CD4-positive, alpha-beta T cell treated with Interleukin-21 for 1 hour (primary cell): Measurements from ENCODE around the gene ZIC4.

ENCODE experiments used
- DNase-seq: peaks from one replicate; pipeline ENCODE4 v3.0.0-alpha.2; 2020

Gene ZIC4

GRCh38 chr3:147404800-147405230, 1.5 kb downstream of the ZIC4 start:
- no peak for DNase-seq

DNA sequence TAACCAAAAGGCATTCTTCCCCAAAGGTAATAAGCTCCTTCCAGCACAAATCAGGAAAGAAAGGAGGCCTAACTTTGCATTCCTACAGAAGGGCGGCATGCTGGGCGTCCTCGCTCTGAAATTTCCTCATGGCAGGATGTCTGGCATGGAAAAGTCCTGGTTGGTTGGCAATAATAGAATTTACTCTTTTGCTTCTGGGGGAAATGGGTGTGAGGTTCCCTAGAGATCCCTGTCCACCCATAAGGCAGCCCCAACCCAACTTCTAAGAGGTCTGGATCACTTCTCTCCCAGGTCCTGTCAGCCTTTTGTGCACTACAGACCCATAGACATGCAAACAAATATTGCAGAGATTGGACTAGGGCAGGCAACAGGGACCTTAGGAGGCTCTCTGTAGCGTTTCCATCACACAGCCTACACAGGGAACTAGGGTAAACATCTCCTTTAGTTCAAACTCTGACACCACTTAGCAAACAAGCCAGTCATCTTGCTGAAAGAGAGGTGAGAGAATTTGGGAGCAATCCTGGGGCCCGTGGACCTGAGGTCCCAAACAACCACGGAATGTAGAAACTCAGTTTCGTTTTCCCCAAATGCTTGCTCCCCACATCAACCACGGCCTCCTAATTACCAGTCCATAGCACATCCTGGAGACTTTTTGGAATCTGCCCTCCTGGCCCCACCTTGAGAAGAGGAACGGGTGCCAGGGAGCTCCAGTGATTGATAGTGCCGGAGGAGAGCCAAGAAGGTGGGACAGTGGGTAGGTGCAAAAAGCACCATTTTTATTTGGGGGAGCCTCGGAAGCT, 2.1 kb downstream of the ZIC4 start:
- DNase-seq: no peak

- no peak for DNase-seq
These were observed 2.8 kb downstream of the ZIC4 start for GRCh38 chr3:147403511-147403910.

GRCh38 chr3:147402159-147402558, 4.2 kb downstream of the ZIC4 start:
- no peak for DNase-seq

DNA sequence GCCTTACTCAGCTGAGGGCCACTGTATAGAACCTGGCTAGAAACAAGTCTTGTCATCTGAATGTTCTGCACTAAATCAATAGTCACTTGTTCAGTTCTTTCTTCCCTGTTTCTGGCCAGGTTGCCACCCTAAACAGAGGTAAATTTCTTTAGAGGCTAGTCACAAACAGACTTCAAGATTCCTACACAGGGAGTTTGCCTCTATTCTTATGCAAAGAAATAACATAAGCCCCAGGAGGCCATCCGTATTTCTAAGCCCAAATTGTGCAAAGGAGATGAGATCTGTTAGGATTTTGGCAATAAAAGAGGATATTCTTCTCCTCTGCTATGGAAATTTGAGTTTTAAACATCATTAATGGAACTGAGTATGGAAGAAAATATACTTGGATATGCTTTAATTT, 4.9 kb downstream of the ZIC4 start:
- no peak for DNase-seq

DNA sequence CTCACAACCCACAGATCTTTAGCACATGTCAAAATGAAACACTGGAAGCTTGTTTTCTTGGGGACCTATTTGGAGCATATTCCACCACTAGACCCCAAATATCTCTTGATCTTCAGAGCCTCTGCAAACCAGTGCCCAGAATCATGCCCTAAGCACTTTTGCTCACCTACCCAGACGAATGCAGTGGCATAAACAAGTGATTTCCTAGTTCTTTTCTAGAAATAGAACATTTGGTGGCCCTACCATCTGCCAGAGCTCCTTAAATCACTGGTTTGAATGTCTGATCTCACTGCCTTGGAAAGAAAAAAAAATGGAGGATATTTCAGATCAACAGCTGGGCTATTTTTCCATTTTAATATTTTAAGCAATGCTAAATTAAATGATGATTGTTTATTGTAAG, 5.3 kb downstream of the ZIC4 start:
- no peak for DNase-seq

DNA sequence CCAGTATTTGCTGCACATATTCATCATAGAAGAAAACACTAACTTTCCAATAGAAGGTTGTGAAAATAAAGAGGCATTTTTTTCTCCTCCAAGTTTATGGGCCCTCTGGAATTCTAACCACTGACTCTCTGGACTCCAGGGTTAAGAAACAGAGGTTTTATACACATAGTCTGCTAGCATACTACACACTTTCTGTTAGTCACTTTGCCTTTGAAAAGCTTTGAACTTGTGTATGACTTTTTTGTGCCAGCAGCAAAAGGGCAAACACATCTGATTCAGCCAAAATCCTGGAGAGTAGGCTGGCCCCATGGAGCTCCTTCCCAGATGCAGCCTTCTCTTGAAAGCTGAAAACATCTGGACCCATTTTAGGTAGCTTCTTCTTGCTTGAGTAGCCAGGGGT, 6.2 kb downstream of the ZIC4 start:
- no peak for DNase-seq

GRCh38 chr3:147398813-147399534, 7.4 kb downstream of the ZIC4 start:
- no peak for DNase-seq

DNA sequence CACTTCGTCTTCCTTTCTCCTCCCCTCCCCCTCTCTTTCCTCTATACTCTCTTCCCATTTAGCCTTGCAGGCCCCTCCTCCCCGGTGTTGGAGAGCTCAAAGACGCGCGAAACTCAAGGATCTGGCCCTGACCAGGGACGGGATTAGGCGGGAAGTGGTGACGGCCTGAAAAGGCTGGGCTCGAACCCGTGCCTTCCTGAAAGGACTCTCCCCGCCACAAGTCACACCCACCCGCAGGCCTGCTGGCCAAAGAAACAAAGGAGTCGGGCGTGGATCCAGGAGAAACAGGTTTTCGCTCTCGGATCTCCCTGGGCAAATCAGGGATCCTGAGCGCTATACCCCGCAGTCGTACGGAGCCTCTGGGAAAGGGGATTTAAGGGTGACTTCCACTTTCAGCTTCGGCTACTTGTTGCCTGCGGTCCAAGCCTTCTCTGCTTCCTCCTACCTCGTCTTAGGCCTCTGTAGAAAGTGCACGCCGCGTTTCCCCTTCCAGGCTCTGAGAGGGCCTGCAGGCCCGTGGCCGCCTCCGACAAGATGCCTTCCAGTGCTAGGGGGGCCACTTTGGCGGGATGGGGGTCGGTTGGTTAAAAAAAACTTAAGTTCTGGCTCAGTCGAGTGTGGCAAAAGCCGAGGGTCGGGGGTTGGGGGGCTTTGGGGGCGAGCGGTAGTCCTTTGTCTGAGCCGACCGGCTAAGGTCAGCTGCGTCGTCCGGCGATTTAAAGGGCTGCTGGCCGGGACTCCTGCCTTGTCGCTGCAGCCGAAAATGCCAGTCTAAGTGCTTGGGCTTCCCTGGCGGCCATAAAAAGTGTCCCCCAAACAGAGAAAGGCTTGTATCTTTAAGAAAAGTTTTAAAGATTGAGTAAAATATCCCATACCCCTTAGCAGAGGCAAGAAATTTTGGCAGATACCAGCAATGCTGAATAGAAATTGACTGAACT, 8.2 kb downstream of the ZIC4 start:
- DNase-seq: no peak

DNA sequence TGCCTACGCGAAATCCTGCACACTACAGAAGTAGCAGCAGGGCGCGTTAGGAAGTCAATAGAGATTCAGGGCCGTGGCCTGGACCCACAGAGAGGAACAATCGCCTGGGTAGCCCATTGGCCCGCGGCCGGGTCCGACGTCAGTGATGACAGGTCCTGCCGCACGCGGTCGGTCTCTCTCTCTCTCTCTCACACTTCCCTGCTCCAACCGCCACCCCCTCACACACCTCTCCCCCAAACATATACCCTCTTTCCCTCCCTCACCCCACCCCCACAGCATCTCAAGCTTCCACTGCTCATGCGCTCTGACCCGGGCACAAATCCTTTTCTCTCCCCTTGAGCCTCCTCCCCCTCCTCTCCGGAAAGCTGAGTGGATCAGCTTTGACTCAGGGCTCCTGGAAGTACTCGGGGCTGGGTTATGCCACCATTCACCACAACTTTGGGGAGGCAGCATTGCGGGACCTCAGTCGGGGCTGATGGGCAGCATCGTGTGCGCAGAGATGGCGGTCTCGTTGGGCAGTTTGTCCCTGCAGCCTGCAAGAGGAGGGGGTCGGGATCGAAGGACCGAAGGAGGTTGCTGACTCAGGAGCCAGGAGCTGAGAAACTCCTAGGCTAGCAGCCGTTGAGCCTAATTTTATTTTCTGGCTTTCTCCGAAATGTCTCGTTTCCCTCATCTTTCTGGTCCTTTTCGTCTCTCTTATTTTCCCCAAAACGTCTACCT, 9.0 kb downstream of the ZIC4 start:
- no peak for DNase-seq

GRCh38 chr3:147396712-147397046, 9.7 kb downstream of the ZIC4 start:
- DNase-seq: no peak

DNA sequence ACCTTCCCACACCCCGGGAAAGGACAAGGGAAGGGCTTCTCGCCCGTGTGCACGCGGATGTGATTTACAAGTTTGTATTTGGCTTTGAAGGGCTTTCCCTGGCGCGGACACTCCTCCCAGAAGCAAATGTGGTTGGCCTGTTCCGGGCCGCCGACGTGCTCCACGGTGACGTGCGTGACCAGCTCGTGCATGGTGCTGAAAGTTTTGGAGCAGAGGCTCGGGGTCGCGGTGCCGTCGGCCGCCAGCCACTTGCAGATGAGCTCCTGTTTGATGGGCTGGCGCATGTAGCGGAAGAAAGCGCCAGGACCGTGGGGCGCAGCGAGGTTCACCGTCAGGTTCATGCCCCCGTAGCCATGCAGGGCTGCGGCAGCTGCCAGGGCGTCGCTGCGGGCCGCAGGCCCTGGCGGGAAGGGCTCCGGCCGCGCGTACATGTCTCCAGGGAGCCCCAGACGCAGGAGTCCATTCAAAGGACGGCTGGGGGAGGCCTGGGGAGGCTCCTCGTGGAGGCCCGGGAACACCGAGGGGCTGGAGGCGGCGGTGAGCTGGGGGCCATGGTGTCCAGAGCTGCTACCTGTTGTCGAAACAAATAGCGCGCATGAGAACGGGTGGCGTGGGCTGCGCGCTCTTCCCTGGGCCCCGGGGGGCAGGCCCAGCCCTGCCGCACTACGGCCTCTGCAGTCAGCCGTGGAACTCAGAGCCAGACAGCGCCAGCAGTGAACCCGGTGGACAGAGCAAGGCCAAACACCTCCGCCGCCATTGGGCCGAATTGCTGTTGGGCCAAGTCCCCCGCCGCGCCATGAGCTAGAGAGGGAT, 10.2 kb downstream of the ZIC4 start:
- DNase-seq: no peak

DNA sequence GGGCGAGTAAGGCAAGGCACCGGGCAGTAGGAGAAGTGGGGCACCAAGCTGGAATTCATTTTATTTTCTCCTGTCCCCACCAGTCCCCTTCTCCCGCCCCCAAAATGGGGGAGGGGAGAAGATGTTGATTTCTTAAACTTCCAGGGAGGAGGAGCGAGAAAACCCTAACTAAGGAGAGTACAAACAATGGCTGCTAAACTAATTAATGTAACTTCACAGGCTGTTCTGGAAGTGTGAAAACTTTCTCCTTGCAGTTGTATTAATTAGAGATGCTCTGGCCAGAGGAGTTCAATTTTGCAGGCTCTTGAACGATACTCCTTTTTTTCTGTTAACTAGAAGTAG, 11.5 kb downstream of the ZIC4 start:
- no peak for DNase-seq

GRCh38 chr3:147393943-147394883, 12.1 kb downstream of the ZIC4 start:
- no peak for DNase-seq

- DNase-seq: no peak
These were observed 12.9 kb downstream of the ZIC4 start for GRCh38 chr3:147393261-147393942.

DNA sequence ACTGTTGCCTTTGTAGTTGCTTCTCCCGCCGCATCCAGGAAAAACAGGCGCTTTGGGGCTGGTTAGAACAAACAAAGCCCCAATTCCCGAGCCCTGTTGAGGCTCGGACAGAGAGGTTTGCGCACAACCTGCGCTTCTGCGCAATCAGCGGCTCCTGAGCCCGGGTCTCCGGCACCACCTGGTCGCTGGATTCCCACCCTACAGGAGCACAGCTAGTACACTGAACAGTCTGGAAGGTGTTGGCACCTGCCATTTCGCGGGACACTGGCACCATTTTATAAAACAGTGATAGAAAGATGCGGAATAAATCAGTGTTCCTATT, 13.8 kb downstream of the ZIC4 start:
- no peak for DNase-seq

DNA sequence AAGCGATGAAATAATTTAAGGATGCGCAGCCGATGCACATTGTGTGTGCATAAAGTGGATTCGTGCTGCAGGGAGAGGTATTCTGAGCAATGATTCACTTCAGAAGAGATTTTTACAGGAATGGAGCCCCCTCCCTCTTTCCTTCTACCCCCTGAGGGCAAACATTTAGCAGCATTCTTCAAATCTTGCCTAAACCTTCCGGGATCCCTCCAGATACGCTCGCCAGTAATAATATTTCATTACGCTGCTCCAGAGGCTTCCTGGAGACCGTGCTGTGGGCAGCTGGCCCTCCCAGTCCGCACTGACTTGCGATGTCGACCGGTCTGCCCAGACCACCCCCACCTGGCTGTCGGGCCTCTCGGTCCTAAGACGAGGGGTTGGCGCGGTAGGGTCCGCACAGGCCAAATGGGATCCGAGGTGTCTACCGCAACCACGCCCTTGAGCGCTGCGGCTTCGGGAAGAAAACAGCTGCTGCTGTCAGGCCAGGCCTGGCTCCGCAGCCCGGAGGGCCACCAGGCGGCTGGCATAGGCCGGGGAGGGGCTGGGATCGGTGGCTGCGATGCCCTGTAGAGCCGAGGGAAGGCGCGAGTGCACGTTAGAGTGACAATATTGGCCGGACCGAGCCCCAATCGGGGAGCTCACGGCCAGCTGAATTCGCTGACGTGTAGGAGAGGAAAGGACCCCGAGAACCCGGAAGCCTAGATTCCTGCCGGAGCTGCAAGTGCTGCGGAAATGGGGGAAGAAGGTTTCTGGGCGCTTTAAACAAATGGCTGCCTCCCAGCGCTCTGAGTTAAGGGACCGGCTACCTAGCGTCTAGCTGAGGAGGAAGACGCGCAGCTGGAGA, 14.3 kb downstream of the ZIC4 start:
- DNase-seq: no peak

- no peak for DNase-seq
These were observed 15.5 kb downstream of the ZIC4 start for GRCh38 chr3:147390589-147391569.
